22Rv1 (cell line): ENCODE results near the gene NAA80.

Experiments
- ZFX ChIP-seq: fragments of 450-650 bp; IDR thresholded peaks from 2 replicates; pipeline ENCODE4 v1.6.1; 2017; ENCODE audit warnings: antibody characterized with exemption, borderline replicate concordance
- TF ChIP-seq, protein P1 (sequence below): fragments of 450-650 bp; IDR thresholded peaks from 2 replicates; pipeline ENCODE4 v1.5.1; 2017; ENCODE audit warnings: mild to moderate bottlenecking

GRCh38 chr3:50300681-50301254 lies 1.6 kb upstream of the NAA80 start:
- TF ChIP-seq, protein P1, sequence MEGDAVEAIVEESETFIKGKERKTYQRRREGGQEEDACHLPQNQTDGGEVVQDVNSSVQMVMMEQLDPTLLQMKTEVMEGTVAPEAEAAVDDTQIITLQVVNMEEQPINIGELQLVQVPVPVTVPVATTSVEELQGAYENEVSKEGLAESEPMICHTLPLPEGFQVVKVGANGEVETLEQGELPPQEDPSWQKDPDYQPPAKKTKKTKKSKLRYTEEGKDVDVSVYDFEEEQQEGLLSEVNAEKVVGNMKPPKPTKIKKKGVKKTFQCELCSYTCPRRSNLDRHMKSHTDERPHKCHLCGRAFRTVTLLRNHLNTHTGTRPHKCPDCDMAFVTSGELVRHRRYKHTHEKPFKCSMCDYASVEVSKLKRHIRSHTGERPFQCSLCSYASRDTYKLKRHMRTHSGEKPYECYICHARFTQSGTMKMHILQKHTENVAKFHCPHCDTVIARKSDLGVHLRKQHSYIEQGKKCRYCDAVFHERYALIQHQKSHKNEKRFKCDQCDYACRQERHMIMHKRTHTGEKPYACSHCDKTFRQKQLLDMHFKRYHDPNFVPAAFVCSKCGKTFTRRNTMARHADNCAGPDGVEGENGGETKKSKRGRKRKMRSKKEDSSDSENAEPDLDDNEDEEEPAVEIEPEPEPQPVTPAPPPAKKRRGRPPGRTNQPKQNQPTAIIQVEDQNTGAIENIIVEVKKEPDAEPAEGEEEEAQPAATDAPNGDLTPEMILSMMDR, result no peak
- no peak for TF ChIP-seq ZFX
